GM21619 (cell line): Measurements from ENCODE around the gene MECR.

Experiments
- ATAC-seq: cut with Tn5 transposase; IDR thresholded peaks from one replicate; pipeline ENCODE4 v1.9.1; 2021; ENCODE audit not compliant: unreplicated experiment

The MECR gene

GRCh38 chr1:29230553-29231378 is at the start of gene MECR:
Gene MECR (minus strand): TSS chr1:29230934. CDS start chr1:29230906, 28 bp downstream.
- peak; percentile 92 for ATAC-seq

GRCh38 chr1:29279951-29280391 is 49.2 kb upstream of the MECR start:
- no peak for ATAC-seq

GRCh38 chr1:29279406-29279805 is 48.7 kb upstream of the MECR start:
- ATAC-seq, result no peak

GRCh38 chr1:29278124-29278523 is 47.4 kb upstream of the MECR start:
- no peak for ATAC-seq

GRCh38 chr1:29275435-29275834 is 44.7 kb upstream of the MECR start:
- no peak for ATAC-seq

GRCh38 chr1:29272147-29272907 is 41.6 kb upstream of the MECR start:
- ATAC-seq, result no peak

GRCh38 chr1:29271724-29272123 is 41.0 kb upstream of the MECR start:
- no peak for ATAC-seq

- no peak for ATAC-seq
Observed at GRCh38 chr1:29270929-29271521, 40.3 kb upstream of the MECR start.

GRCh38 chr1:29269382-29269781 is 38.6 kb upstream of the MECR start:
- no peak for ATAC-seq

GRCh38 chr1:29267321-29268070 is 36.8 kb upstream of the MECR start:
- ATAC-seq, result no peak

- ATAC-seq, result no peak
Observed at GRCh38 chr1:29266912-29267311, 36.2 kb upstream of the MECR start.

- ATAC-seq, result no peak
Observed at GRCh38 chr1:29264773-29265389, 34.1 kb upstream of the MECR start.

- no peak for ATAC-seq
Observed at GRCh38 chr1:29260531-29260930, 29.8 kb upstream of the MECR start.

- ATAC-seq, result no peak
Observed at GRCh38 chr1:29259802-29260441, 29.2 kb upstream of the MECR start.

GRCh38 chr1:29258976-29259801 is 28.5 kb upstream of the MECR start:
- no peak for ATAC-seq

- ATAC-seq, result no peak
Observed at GRCh38 chr1:29258189-29258975, 27.6 kb upstream of the MECR start.

- no peak for ATAC-seq
Observed at GRCh38 chr1:29256979-29257804, 26.5 kb upstream of the MECR start.

- ATAC-seq, result no peak
Observed at GRCh38 chr1:29256394-29256793, 25.7 kb upstream of the MECR start.
